HG02884 (cell line): ENCODE data around the gene ATP2A3.
A peak's percentile ranks its signal among the peaks of the same experiment; 100 is the strongest.

Experiments
- ATAC-seq: cut with Tn5 transposase; IDR thresholded peaks from one replicate; pipeline ENCODE4 v1.9.1; 2021; ENCODE audit warnings: mild to moderate bottlenecking, moderate library complexity; ENCODE audit not compliant: unreplicated experiment

The ATP2A3 gene

DNA sequence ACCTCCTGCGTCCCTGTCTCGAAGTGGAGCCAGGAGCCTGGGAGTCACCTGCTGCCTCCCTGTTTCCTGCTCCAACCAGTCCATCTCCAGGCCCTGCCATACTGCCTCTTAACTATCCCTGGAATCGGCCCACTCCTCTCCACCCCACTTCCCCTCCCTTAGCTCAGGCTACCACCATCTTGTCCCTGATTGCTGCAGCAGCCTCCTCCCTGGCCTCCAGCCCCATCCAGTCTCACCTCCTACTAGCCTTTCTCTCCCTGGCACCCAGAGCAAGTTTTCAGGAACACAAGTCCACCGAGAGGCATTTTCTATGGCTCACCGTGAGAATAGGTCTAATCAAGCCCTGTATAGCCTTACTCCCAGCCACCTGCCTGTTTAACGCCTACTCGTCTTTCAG lies 70.5 kb downstream of the ATP2A3 start:
- ATAC-seq = no peak

DNA sequence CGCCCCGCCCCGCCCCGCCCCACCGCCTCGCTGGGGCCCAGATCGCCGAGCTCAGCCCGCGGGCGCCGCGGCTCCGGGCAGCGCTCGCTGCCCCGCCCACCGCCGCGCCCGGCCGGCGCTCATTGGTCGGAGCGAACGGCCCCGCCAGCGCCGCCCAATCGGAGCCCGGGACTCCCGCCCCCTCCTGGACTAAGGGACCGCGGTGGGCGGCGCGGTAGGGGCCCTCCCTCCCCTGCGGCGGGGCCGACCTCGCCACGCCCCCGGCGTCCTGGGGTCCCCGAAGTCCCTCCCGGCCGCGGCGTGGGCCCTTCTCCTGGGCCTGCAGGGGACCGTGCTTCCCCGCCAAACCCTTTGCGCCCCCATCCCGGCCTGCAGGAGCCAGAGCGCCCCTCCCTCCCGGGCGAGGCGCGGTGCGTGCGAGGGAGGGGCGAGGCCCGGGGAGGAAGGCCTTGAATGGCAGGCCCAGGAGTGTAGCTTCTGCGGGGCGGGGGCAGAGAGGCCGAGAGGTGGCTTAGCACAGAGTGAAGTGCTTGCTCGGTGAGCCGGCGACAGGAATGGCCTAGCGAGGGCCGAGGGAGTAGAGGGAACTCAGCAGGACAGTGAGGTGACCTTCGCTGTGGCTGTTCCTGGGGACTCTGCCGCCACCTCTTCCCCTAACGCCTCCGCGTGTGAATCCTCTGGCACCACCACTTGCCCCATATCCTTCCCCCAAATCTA lies 71.1 kb downstream of the ATP2A3 start, which contains the start of gene CAMKK1:
Gene CAMKK1 (minus strand): TSS at position 51 of the 717 bp plus-strand sequence. CDS start 7,366 bp downstream, outside the sequence.
- peak; percentile 78 for ATAC-seq

GRCh38 chr17:3892095-3892998 lies 71.9 kb downstream of the ATP2A3 start:
- peak; percentile 7 for ATAC-seq

- ATAC-seq = no peak
Observed at GRCh38 chr17:3891626-3892094, 72.6 kb downstream of the ATP2A3 start.

- ATAC-seq = no peak
Observed at GRCh38 chr17:3890878-3891219, 73.4 kb downstream of the ATP2A3 start.

DNA sequence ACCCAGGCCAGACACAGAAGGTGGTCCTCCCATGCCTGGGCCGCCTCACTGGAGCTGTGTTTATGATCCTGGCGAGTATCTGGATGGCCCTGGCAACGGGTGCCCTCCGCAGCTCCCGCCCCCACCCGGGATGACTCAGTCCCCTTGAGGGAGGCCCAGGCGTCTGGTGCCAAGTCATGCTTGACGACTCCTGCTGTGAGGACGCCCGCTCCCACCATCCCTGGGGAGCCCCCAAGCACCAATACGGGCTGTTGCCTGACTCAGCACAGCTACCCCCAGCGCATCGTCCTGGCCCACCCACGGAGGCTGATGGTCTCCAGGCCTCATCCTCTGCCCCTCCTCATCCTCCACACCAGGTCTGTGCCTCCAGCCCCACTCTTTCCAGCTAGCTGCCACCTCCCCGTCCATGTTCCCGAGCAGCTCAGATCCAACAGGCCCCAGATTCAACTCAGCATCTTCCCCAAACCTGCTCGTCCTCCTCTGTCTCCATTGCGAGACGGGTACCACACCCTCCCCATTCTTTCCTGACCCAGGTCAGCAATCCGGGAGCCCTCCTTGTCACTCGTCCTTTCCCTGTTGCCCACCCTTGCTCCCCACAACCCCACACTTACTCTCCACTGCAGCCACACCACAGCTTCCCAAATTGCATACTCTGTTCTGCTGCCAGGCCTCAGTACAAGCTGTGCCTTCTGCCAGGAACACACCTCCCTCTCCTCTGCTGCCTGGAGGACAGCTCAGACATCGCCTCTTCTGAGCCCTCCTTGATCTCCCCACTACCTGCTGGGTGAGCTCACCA lies 74.0 kb downstream of the ATP2A3 start:
- ATAC-seq = no peak

- ATAC-seq = no peak
Observed at GRCh38 chr17:3889325-3890012, 74.8 kb downstream of the ATP2A3 start.

DNA sequence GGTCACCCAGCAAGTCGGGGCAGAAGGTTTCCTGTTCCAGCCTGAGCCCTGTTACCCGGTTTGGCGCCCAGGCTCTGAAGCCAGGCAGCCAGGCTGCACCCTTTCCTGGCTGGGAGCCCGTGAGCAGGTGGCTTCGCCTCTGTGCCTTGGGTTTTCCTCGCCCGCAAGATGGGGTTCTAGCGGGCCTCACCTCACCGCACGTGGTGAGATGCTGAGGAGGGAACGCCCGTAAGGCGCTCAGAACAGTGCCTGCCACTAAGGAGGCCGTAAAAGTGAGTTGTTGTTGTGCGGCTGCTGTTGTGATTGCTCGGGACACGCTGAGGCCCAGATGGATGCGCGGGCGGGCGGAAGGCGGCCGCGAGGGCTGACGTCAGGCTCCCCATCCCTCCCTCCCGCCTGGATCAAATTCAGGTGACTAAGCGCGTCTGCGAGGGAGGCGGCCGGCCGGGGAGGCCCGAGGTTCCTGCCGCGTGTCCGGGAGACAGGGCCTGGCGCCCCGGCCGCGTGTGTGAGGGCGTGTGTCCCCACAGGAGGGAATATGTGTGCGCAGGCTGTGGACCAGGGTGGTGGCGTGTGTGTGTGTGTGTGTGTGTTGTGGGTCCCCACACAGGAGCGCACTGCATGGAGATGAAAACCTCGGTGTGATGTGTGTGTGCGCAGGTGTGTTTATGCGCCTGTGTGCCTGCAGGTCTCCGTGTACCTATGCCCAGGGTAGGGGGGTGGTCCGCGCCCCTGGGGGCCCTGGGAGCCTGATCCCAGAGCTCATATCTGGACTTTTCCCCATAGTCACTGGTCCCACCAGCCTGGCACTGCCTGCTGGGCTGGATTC lies 75.7 kb downstream of the ATP2A3 start:
- ATAC-seq = no peak

DNA sequence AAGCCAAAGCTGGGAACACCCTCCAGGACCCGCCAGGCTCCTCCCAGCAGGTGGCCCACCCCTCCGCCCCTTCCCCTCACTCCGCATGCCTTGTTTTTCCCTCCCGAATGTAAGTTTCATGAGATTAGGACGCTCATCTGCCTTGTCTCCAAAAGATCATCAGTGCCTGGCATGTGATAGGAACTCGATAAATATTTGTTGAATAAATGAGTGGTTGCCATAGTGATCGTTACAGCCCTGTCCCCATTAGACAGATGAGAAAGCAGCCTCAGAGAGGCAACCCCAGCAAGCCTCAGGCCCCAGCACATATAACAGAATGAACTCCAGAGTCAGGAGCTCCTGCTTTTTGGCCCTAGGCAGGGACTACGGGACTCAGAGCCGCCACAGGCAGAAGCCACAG lies 76.4 kb downstream of the ATP2A3 start:
- ATAC-seq = no peak

DNA sequence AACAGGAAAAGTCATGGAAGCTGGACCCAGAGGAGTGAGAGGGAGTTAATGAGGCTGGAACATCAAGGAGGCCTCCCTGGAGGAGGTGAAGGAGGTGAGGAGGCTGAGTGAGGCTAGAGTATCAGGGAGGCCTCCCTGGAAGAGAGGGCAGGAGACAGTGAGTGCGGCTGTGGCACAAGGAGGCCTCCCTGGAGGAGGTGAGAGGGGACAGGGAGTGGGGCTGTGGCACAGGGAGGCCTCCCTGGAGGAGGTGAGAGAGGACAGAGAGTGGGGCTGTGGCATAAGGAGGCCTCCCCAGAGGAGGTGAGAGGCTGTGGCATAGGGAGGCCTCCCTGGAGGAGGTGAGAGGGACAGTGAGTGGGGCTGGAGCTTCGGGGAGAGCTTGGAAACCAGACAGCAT lies 76.8 kb downstream of the ATP2A3 start:
- ATAC-seq = no peak

DNA sequence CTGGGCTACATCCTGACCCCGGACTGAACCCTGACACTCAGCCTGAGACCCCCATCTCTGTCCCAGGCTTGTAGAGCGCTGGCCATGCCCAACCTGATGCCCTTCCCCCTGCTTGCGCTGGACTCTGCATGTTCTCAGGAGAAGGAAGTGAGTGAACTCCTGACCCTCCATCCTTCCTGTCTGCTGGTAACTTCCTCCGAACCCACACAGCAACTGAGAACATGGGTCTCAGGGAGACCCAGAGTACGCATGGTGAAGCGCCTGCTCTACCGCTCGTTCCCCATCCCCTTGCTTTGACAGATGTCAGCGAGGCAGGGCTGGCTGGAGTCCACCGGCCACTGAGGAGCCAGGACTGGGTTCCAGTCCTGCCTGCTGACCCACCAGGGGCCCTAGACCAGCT lies 77.5 kb downstream of the ATP2A3 start:
- ATAC-seq = no peak

GRCh38 chr17:3885970-3886369 lies 78.3 kb downstream of the ATP2A3 start:
- no peak for ATAC-seq

DNA sequence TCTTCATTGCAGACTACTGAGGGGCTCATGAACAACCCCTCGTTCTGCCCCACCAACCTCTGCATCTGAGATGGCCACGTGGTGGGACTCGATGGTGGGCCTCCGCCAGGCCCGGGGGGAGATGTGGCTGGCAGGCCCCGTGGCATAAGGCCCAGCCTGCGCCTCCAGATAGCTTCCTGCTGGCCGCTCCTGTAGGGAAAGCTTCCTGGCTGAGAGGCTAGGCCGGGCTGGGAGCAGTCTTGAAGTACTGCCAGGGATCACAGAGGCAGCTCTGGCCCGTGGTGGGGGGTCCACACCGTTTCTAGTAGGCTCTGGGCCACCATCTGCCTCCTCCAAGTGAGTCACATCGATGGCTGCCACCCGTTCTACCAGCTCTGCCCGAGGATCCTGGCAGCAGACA lies 79.0 kb downstream of the ATP2A3 start:
- no peak for ATAC-seq

DNA sequence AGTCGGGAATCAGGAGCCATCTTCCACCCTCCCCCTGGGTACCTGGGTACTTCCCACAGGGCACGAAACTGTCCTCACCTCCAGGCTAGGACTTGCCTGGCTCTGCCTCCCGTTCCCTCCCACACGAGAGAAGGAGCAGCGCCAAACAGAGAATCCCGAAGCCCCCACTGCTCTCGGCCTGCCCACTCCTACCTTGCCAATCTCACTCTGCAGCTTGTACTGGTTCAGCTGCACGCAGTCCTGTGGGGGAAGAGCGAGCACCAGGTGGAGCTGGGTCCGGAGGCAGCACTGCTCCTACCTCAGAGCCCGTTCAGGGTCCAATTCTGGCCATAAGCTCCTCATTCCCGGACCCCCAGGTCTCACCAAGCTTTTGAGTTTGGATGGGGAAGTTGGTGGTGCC lies 80.0 kb downstream of the ATP2A3 start:
- ATAC-seq = no peak

GRCh38 chr17:3882276-3882675 lies 82.0 kb downstream of the ATP2A3 start:
- ATAC-seq = no peak

- ATAC-seq = no peak
Observed at GRCh38 chr17:3880983-3881382, 83.3 kb downstream of the ATP2A3 start.

DNA sequence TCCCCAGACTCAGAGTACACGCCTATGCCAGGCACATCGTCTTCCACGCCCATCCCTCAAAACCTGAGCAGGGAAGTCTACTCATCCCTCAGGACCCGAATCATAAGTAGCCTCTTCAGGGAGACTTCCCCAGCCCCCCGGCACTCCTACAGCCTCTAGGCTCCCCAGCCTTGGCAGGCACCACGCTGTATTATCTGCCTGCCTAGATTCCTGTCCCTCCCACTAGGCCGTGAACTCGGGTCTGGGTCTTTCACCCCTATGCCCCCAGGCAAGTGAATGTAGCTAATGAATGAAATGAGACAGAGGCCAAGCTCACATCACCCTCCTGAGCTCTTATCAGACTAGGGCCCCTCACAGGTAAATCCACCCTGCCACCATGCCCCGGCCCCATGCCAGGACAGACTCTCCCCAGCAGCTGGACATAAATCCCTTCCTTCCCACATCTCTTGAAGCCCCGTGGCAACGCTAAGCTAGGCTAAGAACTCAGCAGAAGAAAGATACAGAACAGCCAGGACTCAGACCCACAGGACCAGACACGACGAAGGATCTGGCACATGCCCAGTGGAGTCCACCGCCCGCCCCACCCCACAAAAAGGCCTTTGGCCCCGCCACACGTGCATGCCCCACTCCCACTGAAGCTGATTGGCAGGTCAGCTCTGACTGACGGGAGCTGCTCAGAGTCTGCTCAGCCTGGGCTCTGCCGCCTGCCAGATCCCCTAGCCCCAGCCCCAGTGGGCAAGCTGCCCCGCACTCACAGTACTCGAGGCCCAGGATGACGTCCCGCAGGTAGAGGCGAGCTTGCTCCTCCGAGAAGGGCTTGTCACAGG lies 84.4 kb downstream of the ATP2A3 start:
- no peak for ATAC-seq

- ATAC-seq = no peak
Observed at GRCh38 chr17:3879186-3879585, 85.1 kb downstream of the ATP2A3 start.

DNA sequence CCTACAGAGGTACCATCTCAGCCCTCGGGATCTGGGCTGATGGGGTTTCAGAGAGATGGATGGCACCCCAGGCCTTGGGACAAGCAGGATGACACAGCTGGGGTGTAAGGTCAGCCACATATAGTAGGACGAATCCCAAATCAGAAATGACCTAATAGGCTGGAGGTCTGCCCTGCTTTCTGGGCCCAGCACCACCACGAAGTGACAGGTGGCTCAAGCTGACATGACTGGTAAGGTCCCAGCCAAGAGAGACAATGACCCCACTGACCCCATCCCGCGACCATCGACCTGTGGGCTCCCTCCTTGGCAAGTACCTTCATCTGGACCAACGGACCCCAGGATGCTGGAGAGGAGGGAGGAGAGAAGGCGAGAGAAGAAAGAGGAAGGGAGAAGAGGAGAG lies 87.0 kb downstream of the ATP2A3 start:
- ATAC-seq = no peak
